ENCODE data around the gene BTG3. TPM values are rescaled to one million over a fixed set of nuclear protein-coding genes. Genes with fewer than 3 reads are reported as not detected.

The BTG3 gene
- total RNA-seq, 1 donor from 2014 or later, result 56.2 TPM

DNA sequence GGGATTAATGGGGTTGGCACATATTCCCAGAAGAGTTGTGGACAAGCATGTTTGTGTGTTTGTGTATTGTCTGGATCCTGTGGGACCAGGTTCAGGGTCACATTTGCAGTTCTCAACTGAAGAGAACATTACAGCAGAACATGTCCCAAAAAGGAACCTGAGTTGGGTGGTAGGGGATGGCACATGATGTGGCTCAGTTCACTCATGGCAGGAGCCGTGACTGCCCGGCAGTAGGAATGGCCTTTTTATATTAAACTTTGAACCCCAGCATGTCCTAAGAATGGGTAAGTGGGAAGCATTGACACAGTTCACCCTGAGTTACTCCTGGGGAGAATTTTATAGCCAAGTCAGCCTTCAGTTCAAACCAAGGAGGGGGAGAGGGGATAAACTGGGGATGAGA, 58.6 kb downstream of the BTG3 start:
- TF ChIP-seq, protein P1, sequence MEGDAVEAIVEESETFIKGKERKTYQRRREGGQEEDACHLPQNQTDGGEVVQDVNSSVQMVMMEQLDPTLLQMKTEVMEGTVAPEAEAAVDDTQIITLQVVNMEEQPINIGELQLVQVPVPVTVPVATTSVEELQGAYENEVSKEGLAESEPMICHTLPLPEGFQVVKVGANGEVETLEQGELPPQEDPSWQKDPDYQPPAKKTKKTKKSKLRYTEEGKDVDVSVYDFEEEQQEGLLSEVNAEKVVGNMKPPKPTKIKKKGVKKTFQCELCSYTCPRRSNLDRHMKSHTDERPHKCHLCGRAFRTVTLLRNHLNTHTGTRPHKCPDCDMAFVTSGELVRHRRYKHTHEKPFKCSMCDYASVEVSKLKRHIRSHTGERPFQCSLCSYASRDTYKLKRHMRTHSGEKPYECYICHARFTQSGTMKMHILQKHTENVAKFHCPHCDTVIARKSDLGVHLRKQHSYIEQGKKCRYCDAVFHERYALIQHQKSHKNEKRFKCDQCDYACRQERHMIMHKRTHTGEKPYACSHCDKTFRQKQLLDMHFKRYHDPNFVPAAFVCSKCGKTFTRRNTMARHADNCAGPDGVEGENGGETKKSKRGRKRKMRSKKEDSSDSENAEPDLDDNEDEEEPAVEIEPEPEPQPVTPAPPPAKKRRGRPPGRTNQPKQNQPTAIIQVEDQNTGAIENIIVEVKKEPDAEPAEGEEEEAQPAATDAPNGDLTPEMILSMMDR (IDR thresholded peaks at IDR 0.05; ENCODE audit: insufficient read depth, low read length, poor library complexity, severe bottlenecking), result no peak

GRCh38 chr21:17552410-17552809, 60.3 kb downstream of the BTG3 start:
- no peaks in the 10 kb centered on the region for H3K27me3 ChIP-seq (ENCODE audit: control insufficient read depth, insufficient read depth, low read length)
- H3K4me3 ChIP-seq (ENCODE audit: low read depth, low read length), result no peak overlapping the region
- TF ChIP-seq, protein P1 (IDR thresholded peaks at IDR 0.05; ENCODE audit: insufficient read depth, low read length, poor library complexity, severe bottlenecking), result no peak
- peaks cover 2% of the 10 kb centered on the region for H3K36me3 ChIP-seq (ENCODE audit: control insufficient read depth, insufficient read depth, low read length)
- no peak for DNase-seq (ENCODE audit: low read depth)

More for the DNA sequence above, 58.6 kb downstream of the BTG3 start:
- Histone ChIP-seq H3K4me3 (ENCODE audit: low read depth, low read length) (no peak overlapping the region), H3K27me3 (ENCODE audit: control insufficient read depth, insufficient read depth, low read length) (no peaks in the 10 kb centered on the region), H3K36me3 (ENCODE audit: control insufficient read depth, insufficient read depth, low read length) (no peaks in the 10 kb centered on the region)
- DNase-seq (ENCODE audit: low read depth), result no peak

DNA sequence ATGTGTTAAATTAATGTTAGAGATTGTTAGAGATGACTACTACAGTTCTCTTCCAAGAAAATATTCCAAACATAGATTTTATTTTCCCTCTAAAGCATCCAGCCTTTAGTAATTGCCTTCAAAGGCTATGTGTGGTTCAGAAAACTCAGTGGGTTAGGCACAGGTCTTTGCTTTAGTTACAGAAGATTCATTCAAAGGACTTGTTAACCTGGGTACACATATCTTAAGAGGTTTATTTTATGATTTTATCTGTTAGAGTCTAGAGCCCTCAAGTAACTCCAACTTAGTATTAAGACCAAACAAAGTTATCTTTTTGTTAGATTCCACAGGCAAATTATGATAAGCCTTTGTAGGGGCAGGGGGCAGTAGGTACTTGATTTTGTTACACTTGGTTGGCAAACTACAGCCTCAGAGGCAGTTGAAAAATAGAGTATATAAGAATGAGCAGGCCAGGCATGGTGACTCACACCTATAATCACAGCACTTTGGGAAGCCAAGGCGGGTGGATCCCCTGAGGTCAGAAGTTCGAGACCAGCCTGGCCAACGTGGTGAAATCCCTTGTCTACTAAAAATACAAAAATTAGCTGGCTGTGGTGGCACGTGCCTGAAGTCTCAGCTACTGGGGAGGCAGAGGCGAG, 61.9 kb downstream of the BTG3 start:
- no peak for DNase-seq (ENCODE audit: low read depth)
- Histone ChIP-seq H3K4me3 (ENCODE audit: low read depth, low read length) (no peak overlapping the region), H3K27me3 (ENCODE audit: control insufficient read depth, insufficient read depth, low read length) (no peaks in the 10 kb centered on the region), H3K36me3 (ENCODE audit: control insufficient read depth, insufficient read depth, low read length) (peaks cover 2% of the 10 kb centered on the region)
- TF ChIP-seq, protein P1 (IDR thresholded peaks at IDR 0.05; ENCODE audit: insufficient read depth, low read length, poor library complexity, severe bottlenecking), result no peak

DNA sequence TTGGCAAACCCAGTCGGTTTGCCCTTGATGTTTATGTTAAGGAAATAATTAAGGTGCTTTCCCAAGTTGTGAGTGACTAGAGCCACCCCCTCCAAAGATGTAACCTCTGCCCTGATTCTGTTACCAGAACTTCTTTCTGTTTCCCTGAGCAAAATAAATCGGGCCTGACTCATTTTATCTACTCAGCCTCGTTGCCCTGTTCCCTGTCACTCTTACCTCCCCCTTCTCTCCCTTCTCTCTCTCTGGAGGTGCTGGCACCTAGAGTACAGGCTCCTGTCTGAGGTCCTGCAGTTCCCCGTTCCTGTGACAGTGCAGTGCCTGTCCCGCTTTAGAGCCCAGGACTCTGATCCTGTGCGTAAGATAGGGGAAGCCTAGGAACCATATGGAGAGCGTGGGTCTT, 64.4 kb downstream of the BTG3 start:
- no peaks in the 10 kb centered on the region for H3K27me3 ChIP-seq (ENCODE audit: control insufficient read depth, insufficient read depth, low read length)
- DNase-seq (ENCODE audit: low read depth), result no peak
- peaks cover 2% of the 10 kb centered on the region for H3K36me3 ChIP-seq (ENCODE audit: control insufficient read depth, insufficient read depth, low read length)
- no peak overlapping the region for H3K4me3 ChIP-seq (ENCODE audit: low read depth, low read length)
- TF ChIP-seq, protein P1 (IDR thresholded peaks at IDR 0.05; ENCODE audit: insufficient read depth, low read length, poor library complexity, severe bottlenecking), result no peak

DNA sequence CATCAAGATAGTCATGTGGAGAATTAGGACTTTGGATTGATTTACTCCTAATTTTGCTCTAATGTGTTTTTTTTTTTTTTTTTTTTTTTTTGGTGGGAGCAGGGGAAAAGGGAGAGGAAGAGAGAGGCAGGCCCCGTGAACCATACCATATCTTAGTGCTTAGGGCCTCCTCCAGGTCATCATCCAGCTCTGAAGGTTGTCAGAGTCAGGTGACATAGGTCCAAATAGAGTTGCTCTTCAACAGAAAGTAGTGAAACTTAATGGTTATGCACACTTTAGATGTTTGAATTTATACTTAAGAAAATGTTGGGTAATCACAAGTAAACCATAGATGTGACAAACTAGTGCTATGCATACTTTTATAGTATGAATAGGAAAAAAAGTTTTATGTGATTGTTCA, 67.7 kb downstream of the BTG3 start:
- Histone ChIP-seq H3K27me3 (ENCODE audit: control insufficient read depth, insufficient read depth, low read length) (no peaks in the 10 kb centered on the region), H3K4me3 (ENCODE audit: low read depth, low read length) (no peak overlapping the region), H3K36me3 (ENCODE audit: control insufficient read depth, insufficient read depth, low read length) (peaks cover 2% of the 10 kb centered on the region)
- DNase-seq (ENCODE audit: low read depth), result no peak
- TF ChIP-seq, protein P1 (IDR thresholded peaks at IDR 0.05; ENCODE audit: insufficient read depth, low read length, poor library complexity, severe bottlenecking), result no peak

Other genes with a start within 250 kb of the BTG3 start
- gene CXADR, start 99.9 kb downstream of the BTG3 start, total RNA-seq, result 40.4 and 40.5 TPM in 2 replicates
- gene C21orf91, start 206.5 kb upstream of the BTG3 start, total RNA-seq, result 5.6 and 6.7 TPM in 2 replicates